ENCODE results near the gene MMP25. TPM values are rescaled to one million over a fixed set of nuclear protein-coding genes. Genes with fewer than 3 reads are reported as not detected.

The MMP25 gene
- total RNA-seq, 1 donor from 2014 or later = 0.89 TPM

GRCh38 chr16:3038896-3039295, 7.5 kb upstream of the MMP25 start:
- no peaks in the 10 kb centered on the region for H3K36me3 Mint-ChIP-seq (ENCODE audit: low read depth, unreplicated experiment)
- H3K27ac Mint-ChIP-seq (ENCODE audit: unreplicated experiment) = no peak overlapping the region
- Histone ChIP-seq H3K4me1 (ENCODE audit: insufficient read depth, low read length) (no peaks in the 10 kb centered on the region), H3K9me3 (ENCODE audit: insufficient read depth, low read depth, low read length) (no peaks in the 10 kb centered on the region), H2AFZ (ENCODE audit: low read depth, low read length) (no peak overlapping the region), H3K79me2 (ENCODE audit: insufficient read depth, low read length) (no peaks in the 10 kb centered on the region), H3K27ac (ENCODE audit: low read depth, low read length) (no peak overlapping the region), H3K4me3 (ENCODE audit: insufficient read depth, low read depth, low read length) (no peak overlapping the region), H3K9ac (ENCODE audit: low read length) (no peak overlapping the region), H3K4me2 (ENCODE audit: low read length) (no peak overlapping the region), H3K36me3 (ENCODE audit: insufficient read depth, low read length) (no peaks in the 10 kb centered on the region), H4K20me1 (ENCODE audit: insufficient read depth, low read length) (no peaks in the 10 kb centered on the region), H3K27me3 (ENCODE audit: insufficient read depth, low read length) (peaks cover 47% of the 10 kb centered on the region)
- peaks cover 40% of the 10 kb centered on the region for H3K27me3 Mint-ChIP-seq (ENCODE audit: low read depth, unreplicated experiment)
- no peak for DNase-seq (ENCODE audit: low read depth)
- FAIRE-seq = no peak
- H3K4me3 Mint-ChIP-seq (ENCODE audit: unreplicated experiment) = peak overlapping the region; percentile 67
- TF ChIP-seq EZH2 (IDR thresholded peaks at IDR 0.05; ENCODE audit: insufficient read depth, low read length) (no peak), CTCF (IDR thresholded peaks at IDR 0.05; ENCODE audit: insufficient read depth, low read depth, low read length) (no peak)
- H3K9me3 Mint-ChIP-seq (ENCODE audit: unreplicated experiment) = peaks cover 3% of the 10 kb centered on the region
- H3K4me1 Mint-ChIP-seq (ENCODE audit: low read depth, unreplicated experiment) = no peaks in the 10 kb centered on the region

GRCh38 chr16:3042376-3042775, 4.0 kb upstream of the MMP25 start:
- no peak for DNase-seq (ENCODE audit: low read depth)
- H4K20me1 ChIP-seq (ENCODE audit: insufficient read depth, low read length) = no peaks in the 10 kb centered on the region
- H3K27me3 ChIP-seq (ENCODE audit: insufficient read depth, low read length) = peaks cover 32% of the 10 kb centered on the region
- no peak overlapping the region for H3K4me2 ChIP-seq (ENCODE audit: low read length)
- Mint-ChIP-seq H3K9me3 (ENCODE audit: unreplicated experiment) (no peaks in the 10 kb centered on the region), H3K27me3 (ENCODE audit: low read depth, unreplicated experiment) (peaks cover 35% of the 10 kb centered on the region), H3K36me3 (ENCODE audit: low read depth, unreplicated experiment) (no peaks in the 10 kb centered on the region), H3K4me3 (ENCODE audit: unreplicated experiment) (no peak overlapping the region), H3K27ac (ENCODE audit: unreplicated experiment) (no peak overlapping the region), H3K4me1 (ENCODE audit: low read depth, unreplicated experiment) (no peaks in the 10 kb centered on the region)
- peaks cover 8% of the 10 kb centered on the region for H3K4me1 ChIP-seq (ENCODE audit: insufficient read depth, low read length)
- no peak overlapping the region for H3K27ac ChIP-seq (ENCODE audit: low read depth, low read length)
- no peak overlapping the region for H3K4me3 ChIP-seq (ENCODE audit: insufficient read depth, low read depth, low read length)
- no peak for FAIRE-seq
- TF ChIP-seq CTCF (IDR thresholded peaks at IDR 0.05; ENCODE audit: insufficient read depth, low read depth, low read length) (no peak), EZH2 (IDR thresholded peaks at IDR 0.05; ENCODE audit: insufficient read depth, low read length) (no peak)
- no peaks in the 10 kb centered on the region for H3K79me2 ChIP-seq (ENCODE audit: insufficient read depth, low read length)
- no peak overlapping the region for H2AFZ ChIP-seq (ENCODE audit: low read depth, low read length)
- H3K9me3 ChIP-seq (ENCODE audit: insufficient read depth, low read depth, low read length) = no peaks in the 10 kb centered on the region
- H3K36me3 ChIP-seq (ENCODE audit: insufficient read depth, low read length) = no peaks in the 10 kb centered on the region
- no peak overlapping the region for H3K9ac ChIP-seq (ENCODE audit: low read length)

GRCh38 chr16:3044708-3045107, 1.7 kb upstream of the MMP25 start:
- H3K79me2 ChIP-seq (ENCODE audit: insufficient read depth, low read length) = no peaks in the 10 kb centered on the region
- Mint-ChIP-seq H3K9me3 (ENCODE audit: unreplicated experiment) (no peaks in the 10 kb centered on the region), H3K4me1 (ENCODE audit: low read depth, unreplicated experiment) (no peaks in the 10 kb centered on the region)

More at GRCh38 chr16:3044708-3045107, 1.7 kb upstream of the MMP25 start:
- Histone ChIP-seq H3K9me3 (ENCODE audit: insufficient read depth, low read depth, low read length) (no peaks in the 10 kb centered on the region), H3K36me3 (ENCODE audit: insufficient read depth, low read length) (no peaks in the 10 kb centered on the region), H2AFZ (ENCODE audit: low read depth, low read length) (no peak overlapping the region), H3K9ac (ENCODE audit: low read length) (no peak overlapping the region), H3K4me3 (ENCODE audit: insufficient read depth, low read depth, low read length) (no peak overlapping the region), H3K27ac (ENCODE audit: low read depth, low read length) (no peak overlapping the region), H3K4me1 (ENCODE audit: insufficient read depth, low read length) (peaks cover 8% of the 10 kb centered on the region), H3K27me3 (ENCODE audit: insufficient read depth, low read length) (peaks cover 21% of the 10 kb centered on the region), H3K4me2 (ENCODE audit: low read length) (no peak overlapping the region), H4K20me1 (ENCODE audit: insufficient read depth, low read length) (no peaks in the 10 kb centered on the region)
- no peak overlapping the region for H3K27ac Mint-ChIP-seq (ENCODE audit: unreplicated experiment)
- no peak for FAIRE-seq
- peak overlapping the region; percentile 82 for H3K4me3 Mint-ChIP-seq (ENCODE audit: unreplicated experiment)
- no peak for DNase-seq (ENCODE audit: low read depth)
- H3K27me3 Mint-ChIP-seq (ENCODE audit: low read depth, unreplicated experiment) = peaks cover 33% of the 10 kb centered on the region
- no peaks in the 10 kb centered on the region for H3K36me3 Mint-ChIP-seq (ENCODE audit: low read depth, unreplicated experiment)
- TF ChIP-seq CTCF (IDR thresholded peaks at IDR 0.05; ENCODE audit: insufficient read depth, low read depth, low read length) (no peak), EZH2 (IDR thresholded peaks at IDR 0.05; ENCODE audit: insufficient read depth, low read length) (peak; percentile 61)
